ENCODE data around the gene BANF2.

- TF ChIP-seq CTCF (IDR thresholded peaks at IDR 0.05; ENCODE audit: borderline replicate concordance, extremely low read depth, low read length, poor library complexity, severe bottlenecking) (no peak), EZH2 (IDR thresholded peaks at IDR 0.05; ENCODE audit: borderline replicate concordance, low read depth, low read length, severe bottlenecking) (no peak)
These were observed 38.4 kb downstream of the BANF2 start for GRCh38 chr20:17738154-17738553.
